Left cardiac atrium (tissue), 4 donors: Measurements from ENCODE around the gene TFPI2. TPM values are rescaled to one million over a fixed set of nuclear protein-coding genes. Genes with fewer than 3 reads are reported as not detected.
A peak's percentile ranks its signal among the peaks of the same experiment; 100 is the strongest.
"Not testable (repeated sequence)": the region's sequence is repeated elsewhere in the genome, so short reads cannot be mapped to it uniquely, and the experiment has no call there.

Experiments used
- ATAC-seq, 2 donors: fragments of 200-7000 bp; cut with Tn5 transposase; one replicate each; pipeline ENCODE4 v1.9.1; 2020; ENCODE audit warnings: mild to moderate bottlenecking in 2 of 2, moderate library complexity in 2 of 2
- DNase-seq: peaks from one replicate; pipeline ENCODE4 v3.0.0-alpha.2; 2020
- intact Hi-C, 2 donors: fragments of 100-400 bp; cut with DNase I; formaldehyde crosslinking; loops; one replicate each; pipeline versions ENCODE4 v1.14.1 to v1.15.1; 2022 to 2023
- long read RNA-seq: library from polyadenylated mRNA; unstranded; transcript quantifications from one replicate; pipeline ENCODE4 v2.0.0, GENCODE V29; 2021
- total RNA-seq, 2 donors: library from RNA; stranded (reverse); fragmentation: NEBNext Ultra II Directional; extraction: Animal tissue kit (Norgen Biotek cat#: 25700); gene quantifications; one replicate each; pipeline ENCODE4 v1.2.1, GENCODE V29; 2021
- donor health status: DM: no; HTN: yes; CAD: no.
- donor health status: DM: no; HTN: yes; CAD: no; lungs with severe emphysema.
- donor health status: DM: yes; HTN: yes; CAD: no.
- donor health status: Dilated cardiomyopathy.

Gene TFPI2
- 1 to 10 TPM; 1.1 to 3.6 TPM for total RNA-seq
- long read RNA-seq, partial matches to known transcripts, result 1 of 4 reads
- long read RNA-seq, other reads (novel, unspliced or antisense), result 0 of 4 reads

GRCh38 chr7:93890464-93891068 lies at the start of gene TFPI2:
Gene TFPI2 (minus strand): TSS chr7:93890753. CDS start chr7:93890678, 75 bp downstream.
- DNase-seq, result peak; percentile 24
- intact Hi-C loops, result no loop called here
- peak; percentile 76 to 79 for ATAC-seq

- DNase-seq (no peak), ATAC-seq (no peak)
- intact Hi-C loops, result no loop called here
These were observed 47.7 kb upstream of the TFPI2 start for GRCh38 chr7:93938293-93938692.

- no peak for ATAC-seq
- intact Hi-C loops, result no loop called here
- no peak for DNase-seq
These were observed 47.3 kb upstream of the TFPI2 start for GRCh38 chr7:93937818-93938217.

- intact Hi-C loops, result no loop called here
- ATAC-seq (no peak), DNase-seq (no peak)
These were observed 44.5 kb upstream of the TFPI2 start for GRCh38 chr7:93935102-93935501.

GRCh38 chr7:93933156-93933555 lies 42.6 kb upstream of the TFPI2 start:
- intact Hi-C loops, result no loop called here
- DNase-seq (no peak), ATAC-seq (no peak)

- DNase-seq (no peak), ATAC-seq (no peak)
- intact Hi-C loops, result no loop called here
These were observed 41.1 kb upstream of the TFPI2 start for GRCh38 chr7:93931655-93932054.

GRCh38 chr7:93927585-93927984 lies 37.0 kb upstream of the TFPI2 start:
- intact Hi-C loops, result loop anchor here in 1 of 2 donors (5.0 kb wide), 1 partner anchor 75 kb away; the partner anchor contains the start of gene BET1
- ATAC-seq, result peak; percentile 49 to 57
- no peak for DNase-seq

GRCh38 chr7:93926800-93927199 lies 36.2 kb upstream of the TFPI2 start:
- intact Hi-C loops, result loop anchor here in 1 of 2 donors (5.0 kb wide), 1 partner anchor 76 kb away; the partner anchor contains the start of gene BET1
- ATAC-seq (peak in 1 of 2 donors; percentile 55), DNase-seq (no peak)

- ATAC-seq (no peak), DNase-seq (no peak)
- intact Hi-C loops, result no loop called here
These were observed 33.4 kb upstream of the TFPI2 start for GRCh38 chr7:93923942-93924341.

- ATAC-seq, result no peak
- intact Hi-C loops, result no loop called here
- DNase-seq, result no peak
These were observed 32.7 kb upstream of the TFPI2 start for GRCh38 chr7:93923296-93923695.

GRCh38 chr7:93921607-93922566 lies 31.3 kb upstream of the TFPI2 start, which contains the start of gene GNG11:
Gene GNG11 (plus strand): TSS chr7:93921735. CDS start chr7:93922138, 403 bp downstream.
- intact Hi-C loops, result no loop called here
- ATAC-seq, result peak; percentile 93 to 97
- DNase-seq, result peak; percentile 90

GRCh38 chr7:93921186-93921585 lies 30.6 kb upstream of the TFPI2 start:
- DNase-seq (no peak), ATAC-seq (no peak)
- intact Hi-C loops, result no loop called here

GRCh38 chr7:93920496-93921182 lies 30.1 kb upstream of the TFPI2 start:
- intact Hi-C loops, result no loop called here
- ATAC-seq (no peak), DNase-seq (no peak)

GRCh38 chr7:93916315-93916714 lies 25.8 kb upstream of the TFPI2 start:
- intact Hi-C loops, DNase-seq, ATAC-seq: not testable (repeated sequence)

GRCh38 chr7:93915888-93916287 lies 25.3 kb upstream of the TFPI2 start:
- DNase-seq, intact Hi-C loops: not testable (repeated sequence)
- ATAC-seq, result peak in 1 of 2 donors; percentile 31

- DNase-seq, intact Hi-C loops: not testable (repeated sequence)
- ATAC-seq, result peak; percentile 43 to 57
These were observed 24.8 kb upstream of the TFPI2 start for GRCh38 chr7:93915206-93915842.

GRCh38 chr7:93914581-93915066 lies 24.1 kb upstream of the TFPI2 start:
- ATAC-seq, result peak; percentile 44 to 78
- intact Hi-C loops, result no loop called here
- DNase-seq, result no peak

GRCh38 chr7:93913197-93913596 lies 22.6 kb upstream of the TFPI2 start:
- no peak for DNase-seq
- intact Hi-C loops, result no loop called here
- ATAC-seq, result no peak

- intact Hi-C loops, result not testable (repeated sequence)
These were observed 21.1 kb upstream of the TFPI2 start for GRCh38 chr7:93911661-93912060.

More at GRCh38 chr7:93911661-93912060, 21.1 kb upstream of the TFPI2 start:
- not testable (repeated sequence) for DNase-seq
- peak in 1 of 2 donors; percentile 30 for ATAC-seq
